Stimulated activated CD4-positive, alpha-beta T cell treated with anti-CD3 and anti-CD28 coated beads, Interleukin-15, amount 100 ng/mL, for 24 hours (primary cell): Measurements from ENCODE around the gene IPCEF1.

Experiments used
- DNase-seq: peaks from one replicate; pipeline ENCODE4 v3.0.0-alpha.2; 2020

IPCEF1 gene

GRCh38 chr6:154156135-154156896 lies 200.3 kb downstream of the IPCEF1 start:
- peak; percentile 76 for DNase-seq

- DNase-seq = peak; percentile 75
Measured at GRCh38 chr6:154154389-154154967, 202.1 kb downstream of the IPCEF1 start.

DNA sequence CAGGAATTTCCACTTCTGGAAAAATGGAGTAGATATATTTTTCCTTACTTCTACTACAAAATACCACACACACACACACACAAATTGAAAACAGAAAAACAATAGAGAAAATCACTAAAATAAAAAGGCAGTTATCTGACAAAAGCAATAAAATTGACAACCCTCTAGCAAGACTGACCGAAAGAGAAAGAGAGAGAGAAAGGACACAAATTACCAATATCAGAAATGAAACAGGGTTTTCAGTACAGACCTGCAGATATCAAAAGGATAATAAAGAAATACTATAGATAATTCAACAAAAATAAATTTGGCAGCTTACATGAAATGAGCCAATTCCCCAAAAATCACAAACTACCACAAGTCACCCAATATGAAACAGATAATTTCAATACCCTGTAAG lies 212.8 kb downstream of the IPCEF1 start:
- no peak for DNase-seq

DNA sequence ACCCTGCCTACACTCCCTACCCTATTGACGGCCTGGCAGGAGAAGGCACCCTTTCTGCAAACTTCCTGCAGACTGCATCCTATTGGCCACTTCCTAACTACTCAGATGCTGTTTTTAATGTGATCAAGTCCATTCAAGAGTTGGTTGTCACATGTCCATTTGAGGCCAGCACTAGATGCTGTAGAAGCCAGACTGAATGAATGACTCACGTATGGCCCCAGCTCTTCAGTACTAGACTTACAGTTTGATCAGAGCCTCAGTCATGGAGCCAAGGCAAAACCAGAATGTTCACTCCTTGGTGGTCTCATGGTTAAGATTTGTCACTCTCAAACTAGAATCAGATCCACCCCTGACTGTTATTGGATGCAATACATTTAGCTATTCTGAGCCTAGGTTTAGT lies 215.9 kb downstream of the IPCEF1 start:
- DNase-seq = no peak

- no peak for DNase-seq
Measured at GRCh38 chr6:154139892-154140291, 216.7 kb downstream of the IPCEF1 start.

GRCh38 chr6:154138793-154139192 lies 217.8 kb downstream of the IPCEF1 start:
- no peak for DNase-seq

GRCh38 chr6:154134471-154135147 lies 222.0 kb downstream of the IPCEF1 start:
- DNase-seq = no peak

DNA sequence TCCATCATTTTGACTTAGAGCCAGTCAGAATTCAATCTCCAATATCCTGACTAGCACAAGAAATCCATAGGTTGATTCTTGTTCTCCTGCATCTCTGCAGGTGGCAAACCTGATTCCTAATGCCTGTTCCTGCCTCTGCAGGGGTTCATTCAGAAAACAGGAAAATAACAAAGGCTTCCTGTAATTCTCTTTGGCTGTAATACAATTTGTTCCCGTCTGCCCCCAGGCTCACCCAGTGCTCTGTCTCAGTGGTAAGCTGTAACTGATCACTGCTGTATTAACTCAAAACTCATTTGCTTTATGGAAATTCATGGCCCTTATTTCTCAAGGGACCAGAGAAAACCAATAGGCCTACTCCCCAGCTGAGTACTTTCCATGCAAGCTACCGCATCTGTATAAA lies 228.9 kb downstream of the IPCEF1 start:
- DNase-seq = no peak

- DNase-seq = no peak
Measured at GRCh38 chr6:154125421-154125820, 231.2 kb downstream of the IPCEF1 start.

DNA sequence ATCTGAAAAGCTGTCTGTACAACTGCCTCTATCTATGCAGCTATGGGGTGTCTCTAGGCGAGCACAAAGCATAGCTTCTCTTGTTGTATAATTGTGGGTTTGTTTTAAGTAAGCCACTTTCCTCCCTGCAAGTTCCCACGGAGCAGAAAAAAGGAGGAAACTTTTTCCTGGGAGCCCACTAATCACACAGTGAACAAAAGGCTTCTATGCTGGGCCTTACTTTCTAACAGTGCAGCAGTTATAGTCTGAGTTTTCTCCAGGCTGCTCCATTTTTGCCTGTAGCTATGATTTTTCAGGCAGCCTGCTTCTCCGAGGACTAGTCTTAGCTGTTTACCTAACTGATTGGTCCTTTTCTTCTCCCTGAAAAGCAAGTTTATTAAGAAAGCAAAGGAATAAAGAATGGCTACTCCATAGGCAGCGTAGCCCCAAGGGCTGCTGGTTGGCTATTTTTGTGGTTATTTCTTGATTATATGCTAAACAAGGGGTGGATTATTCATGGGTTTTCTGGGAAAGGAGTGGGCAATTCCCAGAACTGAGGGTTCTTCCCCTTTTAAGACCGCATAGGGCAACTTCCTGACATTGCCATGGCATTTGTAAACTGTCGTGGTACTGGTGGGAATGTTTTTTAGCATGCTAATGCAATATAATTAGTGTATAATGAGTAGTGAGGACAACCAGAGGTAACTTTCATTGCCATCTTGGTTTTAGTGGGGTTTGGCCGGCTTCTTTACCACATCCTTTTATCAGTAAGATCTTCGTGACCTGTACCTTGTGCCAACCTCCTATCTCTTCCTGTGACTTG lies 233.2 kb downstream of the IPCEF1 start:
- DNase-seq = no peak

- DNase-seq = no peak
Measured at GRCh38 chr6:154122195-154122925, 234.2 kb downstream of the IPCEF1 start.

GRCh38 chr6:154117485-154117884 lies 239.1 kb downstream of the IPCEF1 start:
- no peak for DNase-seq

GRCh38 chr6:154113392-154113791 lies 243.2 kb downstream of the IPCEF1 start:
- no peak for DNase-seq

DNA sequence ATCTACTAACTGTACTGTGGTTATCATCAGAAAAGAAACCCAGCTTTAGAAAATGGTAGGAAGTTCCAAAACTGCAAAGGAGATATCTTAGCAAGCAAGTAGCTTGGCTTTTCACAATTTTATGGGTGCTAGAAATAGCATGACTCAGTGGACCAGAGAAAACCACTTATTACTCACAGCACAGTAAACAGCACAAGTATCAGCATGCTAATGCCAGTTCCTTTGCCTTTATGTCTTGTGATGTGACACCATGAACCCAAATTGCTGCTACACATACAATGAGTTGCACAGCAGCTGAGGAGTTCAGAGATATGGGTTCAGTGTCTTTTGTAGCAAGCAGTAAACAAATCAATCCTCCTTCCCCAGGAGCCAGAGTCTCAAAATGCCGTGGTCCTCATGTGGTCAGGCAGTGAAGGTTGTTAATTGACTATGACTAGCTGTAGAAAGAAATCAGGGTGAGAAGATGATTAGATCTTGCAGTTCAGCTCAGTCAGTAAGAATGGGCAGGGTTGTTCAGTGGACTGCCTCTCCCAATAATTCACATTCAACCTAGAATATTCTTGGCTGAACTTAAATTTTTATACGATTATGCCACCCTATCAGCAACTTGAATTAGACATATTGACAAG lies 244.3 kb downstream of the IPCEF1 start:
- DNase-seq = no peak

- DNase-seq = no peak
Measured at GRCh38 chr6:154111025-154111424, 245.6 kb downstream of the IPCEF1 start.

GRCh38 chr6:154106251-154106650 lies 250.4 kb downstream of the IPCEF1 start:
- DNase-seq = no peak
